OCI-LY3 (cell line): Measurements from ENCODE around the gene PREX1.

Experiments used
- H2AFZ ChIP-seq: fragments of 200-600, 300-600 bp; shearing (Covaris generic); 2 replicates; pipeline ENCODE4 v1.6.0; 2014; ENCODE audit warnings: antibody characterized with exemption, low read depth, low read length
- H3K27ac ChIP-seq: fragments of 200-600, 300-600 bp; sonication (generic); 2 replicates; pipeline ENCODE4 v1.5.1; 2014; ENCODE audit warnings: mild to moderate bottlenecking, low read length, moderate library complexity, mixed read lengths
- H3K27me3 ChIP-seq: fragments of 200-600, 300-600 bp; sonication (generic); 2 replicates; pipeline ENCODE4 v1.6.1; 2014; ENCODE audit warnings: low read depth, low read length, mixed read lengths
- H3K36me3 ChIP-seq: fragments of 200-600, 300-600 bp; sonication (generic); replicated peaks from 2 replicates; pipeline ENCODE3; 2014; ENCODE audit warnings: low read depth, low read length, mixed read lengths
- H3K4me1 ChIP-seq: fragments of 300-600, 200-600 bp; sonication (generic); 2 replicates; pipeline ENCODE4 v1.6.1; 2014; ENCODE audit warnings: low read length, mixed read lengths
- H3K4me2 ChIP-seq: fragments of 200-600, 300-600 bp; sonication (generic); 2 replicates; pipeline ENCODE4 v1.6.1; 2014; ENCODE audit warnings: low read length, mixed read lengths
- H3K4me3 ChIP-seq: fragments of 300-600, 200-600 bp; sonication (generic); 2 replicates; pipeline ENCODE4 v1.5.1; 2014; ENCODE audit warnings: antibody characterized with exemption, mild to moderate bottlenecking, low read length, moderate library complexity
- H3K79me2 ChIP-seq: fragments of 300-600, 200-600 bp; shearing (Covaris generic); 2 replicates; pipeline ENCODE4 v1.6.1; 2014; ENCODE audit warnings: mild to moderate bottlenecking, low read length, mixed read lengths
- H3K9ac ChIP-seq: fragments of 300-600, 200-600 bp; shearing (Covaris generic); 2 replicates; pipeline ENCODE4 v1.6.0; 2014; ENCODE audit warnings: mild to moderate bottlenecking, low read length, moderate library complexity
- H3K9me3 ChIP-seq: fragments of 200-600, 300-600 bp; shearing (Covaris generic); 2 replicates; pipeline ENCODE4 v1.6.1; 2014; ENCODE audit warnings: low read length, mixed read lengths; ENCODE audit not compliant: insufficient read depth
- H4K20me1 ChIP-seq: fragments of 200-600, 300-600 bp; sonication (generic); 2 replicates; pipeline ENCODE4 v1.6.1; 2016; ENCODE audit warnings: low read length, mixed read lengths; ENCODE audit not compliant: insufficient read depth
- EZH2phosphoT487 ChIP-seq: fragments of 200-600 bp; shearing (Covaris generic); IDR thresholded peaks from 2 replicates; pipeline ENCODE4 v1.6.1; 2018; ENCODE audit warnings: antibody characterized with exemption, mixed run types, low read depth
- TF ChIP-seq, protein P1 (sequence below): fragments of 200-600, 300-600 bp; sonication (generic); IDR thresholded peaks from 2 replicates; pipeline ENCODE4 v1.5.1; 2014; ENCODE audit warnings: antibody characterized with exemption, low read length, low read depth

The PREX1 gene

DNA sequence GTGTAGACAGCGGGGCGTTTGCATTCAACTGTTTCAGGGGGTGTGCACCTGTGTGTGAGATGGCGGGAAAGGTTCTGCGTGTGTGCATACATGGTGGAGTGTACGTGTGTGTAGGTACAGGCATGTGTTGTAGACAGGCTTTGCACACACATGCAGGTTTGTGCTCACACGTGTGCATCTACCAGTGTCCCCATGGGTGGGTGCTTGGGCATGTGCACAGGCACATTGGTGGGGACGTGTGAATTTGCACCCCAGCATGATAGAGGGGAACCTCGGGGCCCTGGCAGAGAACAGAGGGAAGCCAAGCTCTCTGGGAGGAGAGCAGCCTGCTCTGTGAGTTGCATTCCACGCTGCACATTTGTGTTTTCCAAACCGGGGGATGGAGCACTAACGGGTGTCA lies 250.2 kb downstream of the PREX1 start:
- H3K79me2 ChIP-seq: no peaks in the 10 kb centered on the region
- H3K9me3 ChIP-seq: no peaks in the 10 kb centered on the region
- no peak for TF ChIP-seq EZH2phosphoT487
- TF ChIP-seq, protein P1, sequence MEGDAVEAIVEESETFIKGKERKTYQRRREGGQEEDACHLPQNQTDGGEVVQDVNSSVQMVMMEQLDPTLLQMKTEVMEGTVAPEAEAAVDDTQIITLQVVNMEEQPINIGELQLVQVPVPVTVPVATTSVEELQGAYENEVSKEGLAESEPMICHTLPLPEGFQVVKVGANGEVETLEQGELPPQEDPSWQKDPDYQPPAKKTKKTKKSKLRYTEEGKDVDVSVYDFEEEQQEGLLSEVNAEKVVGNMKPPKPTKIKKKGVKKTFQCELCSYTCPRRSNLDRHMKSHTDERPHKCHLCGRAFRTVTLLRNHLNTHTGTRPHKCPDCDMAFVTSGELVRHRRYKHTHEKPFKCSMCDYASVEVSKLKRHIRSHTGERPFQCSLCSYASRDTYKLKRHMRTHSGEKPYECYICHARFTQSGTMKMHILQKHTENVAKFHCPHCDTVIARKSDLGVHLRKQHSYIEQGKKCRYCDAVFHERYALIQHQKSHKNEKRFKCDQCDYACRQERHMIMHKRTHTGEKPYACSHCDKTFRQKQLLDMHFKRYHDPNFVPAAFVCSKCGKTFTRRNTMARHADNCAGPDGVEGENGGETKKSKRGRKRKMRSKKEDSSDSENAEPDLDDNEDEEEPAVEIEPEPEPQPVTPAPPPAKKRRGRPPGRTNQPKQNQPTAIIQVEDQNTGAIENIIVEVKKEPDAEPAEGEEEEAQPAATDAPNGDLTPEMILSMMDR: no peak

GRCh38 chr20:48574383-48574782 lies 253.4 kb downstream of the PREX1 start:
- Histone ChIP-seq H3K9ac (no peak overlapping the region), H3K79me2 (no peaks in the 10 kb centered on the region), H3K27me3 (peaks cover 23% of the 10 kb centered on the region), H3K36me3 (no peaks in the 10 kb centered on the region), H2AFZ (no peak overlapping the region), H4K20me1 (no peaks in the 10 kb centered on the region), H3K4me1 (no peaks in the 10 kb centered on the region), H3K4me2 (no peak overlapping the region), H3K27ac (no peak overlapping the region), H3K9me3 (no peaks in the 10 kb centered on the region), H3K4me3 (no peak overlapping the region)
- no peak for TF ChIP-seq EZH2phosphoT487
- TF ChIP-seq, protein P1: no peak

More for the DNA sequence above, 250.2 kb downstream of the PREX1 start:
- H3K36me3 ChIP-seq: no peaks in the 10 kb centered on the region
- H3K27me3 ChIP-seq: peaks cover 20% of the 10 kb centered on the region; the same call in 1 of the 2 replicates
- no peak overlapping the region for H3K9ac ChIP-seq
- no peak overlapping the region for H3K4me2 ChIP-seq
- H2AFZ ChIP-seq: no peak overlapping the region
- H3K27ac ChIP-seq: no peak overlapping the region
- peaks cover 4% of the 10 kb centered on the region; the same call in 1 of the 2 replicates for H3K4me1 ChIP-seq
- H4K20me1 ChIP-seq: no peaks in the 10 kb centered on the region
- no peak overlapping the region for H3K4me3 ChIP-seq
